Erythroblast (primary cell): ENCODE results near the gene PAPOLA.

Experiments
- GATA1 ChIP-seq: IDR thresholded peaks from 2 replicates; pipeline ENCODE4 v1.6.1; 2011; ENCODE audit warnings: low read depth, mild to moderate bottlenecking, control low read depth, low read length, moderate library complexity
- POLR2A ChIP-seq: IDR thresholded peaks from 2 replicates; pipeline ENCODE4 v1.6.1; 2011; ENCODE audit warnings: mild to moderate bottlenecking, low read length

GRCh38 chr14:96597680-96598079, 95.5 kb downstream of the PAPOLA start:
- TF ChIP-seq POLR2A = no peak
- TF ChIP-seq GATA1 = no peak
